Subcutaneous abdominal adipose tissue (tissue), 5 donors: ENCODE results near the gene FOXF1.

Experiments
- H3K27ac ChIP-seq: one replicate; pipeline ENCODE4 v1.7.0; 2013; ENCODE audit warnings: low read depth, mild to moderate bottlenecking, inconsistent platforms, low read length, moderate library complexity
- H3K27me3 ChIP-seq, 5 donors: one replicate each; pipeline ENCODE4 v1.7.0; 2013; ENCODE audit warnings: low read length in 5 of 5, inconsistent platforms in 1 of 5; ENCODE audit not compliant: control insufficient read depth in 5 of 5, insufficient read depth in 4 of 5
- H3K36me3 ChIP-seq, 5 donors: one replicate each; pipeline ENCODE4 v1.7.0; 2013; ENCODE audit warnings: low read length in 5 of 5; ENCODE audit not compliant: control insufficient read depth in 5 of 5, insufficient read depth in 5 of 5
- H3K4me1 ChIP-seq, 5 donors: one replicate each; pipeline ENCODE4 v1.7.0; 2013; ENCODE audit warnings: low read length in 5 of 5, mild to moderate bottlenecking in 3 of 5, moderate library complexity in 1 of 5; ENCODE audit not compliant: control insufficient read depth in 5 of 5, insufficient read depth in 5 of 5
- H3K4me3 ChIP-seq, 5 donors: one replicate each; pipeline ENCODE4 v1.7.0; 2013; ENCODE audit warnings: low read length in 5 of 5, low read depth in 1 of 5
- H3K9ac ChIP-seq, 5 donors: one replicate each; pipeline ENCODE4 v1.7.0; 2013; ENCODE audit warnings: low read length in 5 of 5, mild to moderate bottlenecking in 4 of 5, moderate library complexity in 3 of 5
- H3K9me3 ChIP-seq, 5 donors: one replicate each; pipeline ENCODE4 v1.7.0; 2013; ENCODE audit warnings: low read length in 5 of 5; ENCODE audit not compliant: control insufficient read depth in 5 of 5
- donor health status: healthy.
- donor health status: healthy.
- donor health status: healthy.
- donor health status: healthy.
- donor health status: healthy.

The FOXF1 gene

GRCh38 chr16:86509759-86510464 is 415 bp upstream of the FOXF1 start:
- no peak overlapping the region for H3K9ac ChIP-seq

GRCh38 chr16:86511317-86512161 is 1.2 kb downstream of the FOXF1 start:
- Histone ChIP-seq H3K4me3 (peak overlapping the region in 4 of 5 donors; percentile 11 to 48 (median 42)), H3K27me3 (peaks cover 58 to 80% (median 66%) of the 10 kb centered on the region in 5 donors), H3K36me3 (no peaks in the 10 kb centered on the region), H3K9me3 (no peaks in the 10 kb centered on the region), H3K4me1 (peaks cover 2 to 42% (median 30%) of the 10 kb centered on the region in 5 donors), H3K27ac (no peak overlapping the region), H3K9ac (no peak overlapping the region)

More at GRCh38 chr16:86509759-86510464, 415 bp upstream of the FOXF1 start:
- Histone ChIP-seq H3K9me3 (no peaks in the 10 kb centered on the region), H3K27ac (no peak overlapping the region), H3K4me1 (peaks cover 2 to 42% (median 40%) of the 10 kb centered on the region in 5 donors), H3K4me3 (peak overlapping the region in 4 of 5 donors; percentile 67 to 86 (median 71)), H3K36me3 (no peaks in the 10 kb centered on the region), H3K27me3 (peaks cover 54 to 78% (median 66%) of the 10 kb centered on the region in 5 donors)

GRCh38 chr16:86512301-86512859 is 2.1 kb downstream of the FOXF1 start:
- H3K9me3 ChIP-seq: no peaks in the 10 kb centered on the region
- no peak overlapping the region for H3K4me3 ChIP-seq
- H3K9ac ChIP-seq: no peak overlapping the region
- H3K36me3 ChIP-seq: no peaks in the 10 kb centered on the region
- no peak overlapping the region for H3K27ac ChIP-seq
- H3K4me1 ChIP-seq: peaks cover 2 to 42% (median 30%) of the 10 kb centered on the region in 5 donors
- H3K27me3 ChIP-seq: peaks cover 58 to 80% (median 65%) of the 10 kb centered on the region in 5 donors

- Histone ChIP-seq H3K36me3 (no peaks in the 10 kb centered on the region), H3K4me1 (peaks cover 2 to 39% (median 28%) of the 10 kb centered on the region in 5 donors), H3K27me3 (peaks cover 52 to 80% (median 65%) of the 10 kb centered on the region in 5 donors), H3K9ac (no peak overlapping the region), H3K9me3 (no peaks in the 10 kb centered on the region), H3K27ac (no peak overlapping the region), H3K4me3 (no peak overlapping the region)
These were observed 2.6 kb downstream of the FOXF1 start for GRCh38 chr16:86512860-86513470.

GRCh38 chr16:86513471-86514277 is 3.3 kb downstream of the FOXF1 start:
- Histone ChIP-seq H3K36me3 (no peaks in the 10 kb centered on the region), H3K4me3 (no peak overlapping the region), H3K27ac (no peak overlapping the region), H3K27me3 (peaks cover 45 to 79% (median 60%) of the 10 kb centered on the region in 5 donors), H3K9me3 (no peaks in the 10 kb centered on the region), H3K4me1 (peaks cover 2 to 32% (median 21%) of the 10 kb centered on the region in 5 donors), H3K9ac (no peak overlapping the region)

- H3K27me3 ChIP-seq: peaks cover 47 to 84% (median 66%) of the 10 kb centered on the region in 5 donors
- H3K27ac ChIP-seq: no peak overlapping the region
- H3K9ac ChIP-seq: no peak overlapping the region
- no peaks in the 10 kb centered on the region for H3K36me3 ChIP-seq
- no peaks in the 10 kb centered on the region for H3K9me3 ChIP-seq
- peaks cover 0 to 26% (median 13%) of the 10 kb centered on the region in 5 donors for H3K4me1 ChIP-seq
- H3K4me3 ChIP-seq: no peak overlapping the region
These were observed 4.4 kb downstream of the FOXF1 start for GRCh38 chr16:86514481-86515376.

GRCh38 chr16:86515413-86515776 is 5.1 kb downstream of the FOXF1 start:
- no peak overlapping the region for H3K27ac ChIP-seq
- peaks cover 48 to 86% (median 68%) of the 10 kb centered on the region in 5 donors for H3K27me3 ChIP-seq
- H3K4me1 ChIP-seq: peaks cover 0 to 26% (median 13%) of the 10 kb centered on the region in 5 donors
- no peaks in the 10 kb centered on the region for H3K36me3 ChIP-seq
- no peak overlapping the region for H3K9ac ChIP-seq
- H3K4me3 ChIP-seq: no peak overlapping the region
- no peaks in the 10 kb centered on the region for H3K9me3 ChIP-seq

GRCh38 chr16:86515777-86516622 is 5.7 kb downstream of the FOXF1 start:
- Histone ChIP-seq H3K4me1 (peaks cover 0 to 24% (median 8%) of the 10 kb centered on the region in 5 donors), H3K27ac (no peak overlapping the region), H3K9me3 (no peaks in the 10 kb centered on the region), H3K27me3 (peaks cover 44 to 89% (median 70%) of the 10 kb centered on the region in 5 donors), H3K4me3 (no peak overlapping the region), H3K36me3 (no peaks in the 10 kb centered on the region), H3K9ac (no peak overlapping the region)
